ENCODE measurements around the gene TMEM26.

The TMEM26 gene

DNA sequence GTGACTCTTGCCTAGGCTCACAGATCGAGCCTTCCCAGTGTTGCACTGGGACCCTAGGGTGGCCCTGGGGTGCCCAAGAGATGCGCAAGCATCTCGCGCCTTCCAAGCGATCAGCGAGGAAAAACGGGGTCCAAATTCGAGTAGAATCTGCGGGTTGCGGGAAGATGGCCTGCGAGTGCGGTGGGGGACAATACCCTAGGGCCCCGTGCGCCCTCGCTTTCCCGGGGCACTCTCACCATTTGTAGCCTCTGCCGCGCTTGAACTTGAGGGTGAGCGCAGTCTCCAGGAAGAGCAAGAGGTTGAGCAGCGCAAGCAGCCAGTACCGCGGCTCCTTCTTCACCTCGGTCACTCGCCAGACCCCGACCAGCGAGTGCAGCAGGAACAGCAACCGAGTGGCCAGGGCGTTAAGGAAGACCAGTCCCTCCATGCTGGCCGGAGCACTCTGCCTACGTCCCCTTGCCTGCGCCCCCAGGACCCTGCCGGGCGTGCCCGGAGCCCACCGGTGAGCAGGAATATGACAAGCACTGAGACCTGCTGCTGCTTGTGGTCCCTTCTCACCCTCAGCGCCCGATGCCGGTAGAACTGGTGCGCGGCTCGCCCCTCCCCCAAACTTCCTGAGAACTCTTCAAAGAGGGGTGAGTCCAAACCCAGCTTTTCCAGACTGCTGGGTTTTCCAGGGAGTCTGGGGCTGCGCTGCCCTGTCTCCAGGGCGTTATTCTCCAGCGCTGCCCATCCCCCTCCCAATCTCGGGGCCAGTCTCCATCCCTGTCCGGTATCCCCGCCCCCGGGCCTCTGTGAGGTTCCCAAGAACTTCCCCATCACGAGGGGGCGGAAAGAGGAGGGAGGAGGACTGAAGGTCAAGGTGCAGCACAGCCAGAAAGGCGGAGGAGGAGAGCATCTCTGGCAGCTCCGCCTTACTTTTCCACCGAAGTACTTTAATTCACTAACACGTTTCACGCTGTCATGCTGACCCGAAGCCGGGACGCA lies at the start of gene TMEM26:
TMEM26 (minus strand) TSS at position 727 of the 987 bp plus-strand sequence; CDS start at position 427, 300 bp downstream.
- no peak for DNase-seq

- peak in 1 of 3 experiments; percentile 3 for DNase-seq
Measured at GRCh38 chr10:61500460-61500859, 47.3 kb upstream of the TMEM26 start.

DNA sequence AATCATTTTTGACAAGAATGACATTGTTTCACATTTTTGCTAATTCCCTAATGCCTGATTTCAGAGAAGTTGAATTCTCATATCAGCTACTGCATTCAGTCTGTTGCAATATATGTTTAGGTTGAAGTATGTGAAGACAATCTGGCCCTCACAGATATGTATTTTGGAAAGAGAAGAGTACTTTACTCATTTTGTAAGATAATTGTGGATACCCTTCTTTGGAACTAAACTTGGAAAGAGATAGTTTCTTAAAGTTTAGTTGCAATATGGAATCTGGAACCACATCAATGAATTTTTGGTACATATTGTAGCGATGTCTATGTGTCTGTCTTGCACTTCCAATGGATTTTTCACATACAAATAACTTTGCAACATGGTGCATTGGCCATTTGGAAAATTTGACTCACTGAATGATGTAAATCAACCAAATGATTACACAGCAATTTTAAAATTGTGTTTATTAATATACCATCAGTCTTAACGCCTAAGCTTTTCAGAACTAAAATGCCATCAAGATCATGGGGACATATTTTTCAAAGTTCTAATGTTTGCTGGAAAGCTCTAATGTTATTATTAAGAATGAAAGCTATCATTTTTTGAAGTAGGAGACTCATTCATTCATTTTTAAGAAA lies 39.3 kb upstream of the TMEM26 start:
- no peak for DNase-seq

DNA sequence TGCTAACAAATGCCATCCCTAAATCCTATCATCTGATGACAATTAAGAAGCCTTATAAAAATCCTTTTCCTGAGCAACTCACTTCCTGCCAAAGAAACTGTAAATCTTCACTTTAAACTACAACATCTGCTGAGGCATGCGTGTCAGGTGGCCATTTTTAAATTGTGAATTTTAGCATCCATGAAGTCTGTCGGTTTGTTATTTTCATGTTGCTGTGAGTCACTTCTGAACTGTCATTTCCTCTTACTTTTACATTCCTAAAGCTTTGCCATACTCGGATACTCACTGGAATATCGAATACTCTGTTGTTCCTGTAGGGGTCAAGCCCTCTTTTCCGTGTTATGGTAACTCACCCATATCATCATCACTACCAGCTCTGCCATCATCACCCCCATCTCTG lies 34.3 kb upstream of the TMEM26 start:
- no peak for DNase-seq

- DNase-seq: no peak
Measured at GRCh38 chr10:61486738-61487396, 33.7 kb upstream of the TMEM26 start.

DNA sequence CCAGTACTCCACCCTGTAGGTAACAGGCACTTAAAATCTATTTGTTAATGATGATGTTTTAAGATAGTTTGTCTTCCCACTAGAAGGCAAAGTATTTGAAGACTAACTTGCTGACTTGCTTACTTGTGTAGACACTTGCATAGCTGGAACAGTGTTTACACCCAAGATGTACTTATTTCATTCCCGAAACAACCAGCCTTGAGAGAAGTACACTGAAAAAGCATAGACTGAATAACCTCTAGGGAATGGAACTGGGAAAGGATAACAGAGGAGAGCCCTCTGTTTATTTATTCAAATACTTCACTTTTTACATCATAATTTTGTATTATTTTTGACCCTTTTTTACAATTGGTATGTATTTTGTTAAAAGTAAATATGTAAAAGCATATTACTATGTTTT lies 33.1 kb upstream of the TMEM26 start:
- DNase-seq: no peak

DNA sequence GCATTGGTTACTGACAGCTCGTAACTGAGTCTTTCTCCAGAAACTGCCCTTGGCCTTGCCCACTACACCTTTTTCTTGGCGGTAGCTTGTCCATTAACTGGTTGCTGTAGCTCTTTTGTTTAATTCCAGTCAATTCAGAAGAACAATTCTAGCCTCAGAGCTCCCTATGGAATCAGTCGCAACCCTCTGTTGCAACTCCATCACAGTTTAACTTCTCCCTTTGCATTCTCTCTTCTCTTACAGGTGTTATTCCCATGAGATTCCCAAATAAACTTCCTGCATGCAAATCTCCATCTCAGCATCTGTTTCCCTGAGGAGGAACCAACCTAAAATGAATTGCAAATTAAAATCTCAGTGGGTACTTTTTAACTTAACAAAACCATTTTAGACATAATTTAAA lies 28.4 kb upstream of the TMEM26 start:
- DNase-seq: no peak

DNA sequence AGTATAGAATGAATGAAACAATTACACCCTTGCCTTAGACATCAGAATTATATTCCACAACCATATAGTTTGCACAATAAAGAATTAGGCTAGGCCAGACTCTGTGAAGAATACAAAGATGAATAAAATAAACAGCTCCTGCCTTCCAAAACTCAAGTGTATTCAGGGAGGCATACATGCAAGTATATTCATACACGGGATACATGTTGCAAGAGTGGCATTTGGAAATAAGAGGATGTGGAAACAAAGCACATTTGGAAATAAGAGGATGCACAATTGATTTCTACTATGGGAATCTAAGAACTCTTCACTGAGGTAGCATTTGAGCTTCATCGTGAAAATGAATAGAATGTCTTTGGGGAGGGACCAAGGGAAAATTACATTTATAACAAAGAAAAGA lies 27.0 kb upstream of the TMEM26 start:
- no peak for DNase-seq

DNA sequence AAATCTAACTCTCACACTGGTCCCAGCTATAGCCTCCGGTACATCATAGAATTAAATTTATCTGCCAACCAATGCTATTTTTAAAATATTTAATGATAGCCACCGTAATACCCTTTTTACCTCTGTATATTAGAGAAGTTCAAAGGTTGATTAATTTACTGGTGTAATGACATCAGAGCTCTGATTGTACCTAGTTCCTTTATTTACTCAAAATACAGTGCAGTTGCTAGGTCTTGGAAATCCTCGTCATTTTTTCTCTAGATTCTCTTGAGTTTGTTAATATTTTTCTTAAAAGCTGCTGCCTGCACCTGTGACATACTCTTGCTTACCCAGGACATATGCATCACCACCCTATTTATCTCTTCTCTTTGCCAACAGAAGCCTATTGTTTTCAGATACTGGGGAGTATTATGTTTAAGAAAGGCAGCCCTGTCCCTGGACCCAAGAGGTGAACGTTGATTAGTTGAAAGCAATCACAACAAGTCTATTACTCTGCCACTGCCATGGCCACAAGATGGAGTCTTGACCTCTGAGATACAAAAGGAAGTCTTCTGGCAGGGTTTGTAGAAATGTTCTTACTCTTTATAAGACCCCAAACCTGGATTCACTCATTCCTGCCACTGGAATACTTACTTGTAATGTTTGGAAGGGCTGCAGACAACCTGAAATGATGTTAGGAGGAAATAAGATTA lies 25.6 kb upstream of the TMEM26 start:
- DNase-seq: no peak

GRCh38 chr10:61477451-61477850 lies 24.3 kb upstream of the TMEM26 start:
- DNase-seq: no peak

- no peak for DNase-seq
Measured at GRCh38 chr10:61476529-61476928, 23.3 kb upstream of the TMEM26 start.

DNA sequence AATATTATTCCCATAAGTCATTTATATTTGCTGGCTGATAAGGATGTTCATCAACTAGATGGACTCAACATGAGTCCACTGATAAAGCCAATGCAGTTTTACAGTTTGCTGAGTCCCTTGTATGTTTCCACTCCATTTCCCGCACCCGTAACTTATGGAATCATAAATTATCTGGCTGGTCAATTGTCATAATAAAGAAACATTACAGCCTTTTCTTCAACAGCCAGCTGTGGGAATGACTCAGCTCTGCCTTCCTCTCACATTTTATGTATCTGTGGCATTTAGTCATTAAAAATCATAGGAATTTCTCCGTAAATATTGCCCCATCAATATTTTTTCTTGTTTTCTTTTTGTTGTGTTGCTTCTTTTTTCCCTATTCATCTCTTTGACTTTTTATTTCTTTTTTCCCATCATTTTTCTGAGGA lies 22.3 kb upstream of the TMEM26 start:
- DNase-seq: peak in 2 of 3 experiments; percentile 1 to 57

- DNase-seq: no peak
Measured at GRCh38 chr10:61472090-61472674, 19.0 kb upstream of the TMEM26 start.

DNA sequence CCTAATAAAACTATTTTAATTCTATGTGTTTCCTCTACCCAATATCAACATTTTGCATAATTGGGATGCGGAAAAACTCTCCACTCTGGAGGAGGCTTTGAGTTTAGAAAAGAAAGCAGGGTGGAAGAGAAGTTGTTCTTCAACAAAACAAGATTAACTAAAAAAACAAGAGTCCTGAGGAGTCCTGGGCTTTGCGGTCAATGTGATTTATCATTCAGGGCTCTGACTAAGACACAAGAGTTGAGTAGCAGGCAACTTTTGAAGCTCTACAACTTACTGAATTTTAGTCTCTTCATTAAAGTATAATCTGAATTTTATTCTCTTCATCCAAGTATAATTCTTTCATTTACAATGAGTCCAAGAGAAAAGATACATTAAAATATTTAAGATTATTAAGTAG lies 18.3 kb upstream of the TMEM26 start:
- no peak for DNase-seq

- no peak for DNase-seq
Measured at GRCh38 chr10:61470740-61471139, 17.6 kb upstream of the TMEM26 start.

- peak in 2 of 3 experiments; percentile 3 to 4 for DNase-seq
Measured at GRCh38 chr10:61465901-61466632, 12.9 kb upstream of the TMEM26 start.

GRCh38 chr10:61465171-61465496 lies 12.0 kb upstream of the TMEM26 start:
- DNase-seq: no peak

GRCh38 chr10:61464461-61465170 lies 11.4 kb upstream of the TMEM26 start:
- no peak for DNase-seq

- no peak for DNase-seq
Measured at GRCh38 chr10:61463035-61463909, 10.1 kb upstream of the TMEM26 start.

GRCh38 chr10:61460835-61461234 lies 7.7 kb upstream of the TMEM26 start:
- no peak for DNase-seq
